DND-41 (cell line): Measurements from ENCODE around the gene NSF.
"Not testable (repeated sequence)": the region's sequence is repeated elsewhere in the genome, so short reads cannot be mapped to it uniquely, and the experiment has no call there.

Experiments used
- ATAC-seq: fragments of 200-7000 bp; cut with Tn5 transposase; 3 replicates; pipeline ENCODE4 v1.9.1; 2021; ENCODE audit warnings: low read depth; ENCODE audit not compliant: insufficient read depth
- DNase-seq: peaks from one replicate; pipeline ENCODE4 v3.0.0-alpha.2; 2020
- H2AFZ ChIP-seq: 2 replicates; pipeline ENCODE4 v1.6.0; 2012; ENCODE audit warnings: low read depth, low read length
- H3K27ac ChIP-seq: 2 replicates; pipeline ENCODE4 v1.5.1; 2012; ENCODE audit warnings: low read length, inconsistent platforms
- H3K27me3 ChIP-seq: fragments of 200-600 bp; sonication (generic); 2 replicates; pipeline ENCODE4 v1.6.0; 2012; ENCODE audit warnings: low read length, mild to moderate bottlenecking, inconsistent platforms; ENCODE audit not compliant: insufficient read depth, poor library complexity
- H3K36me3 ChIP-seq: 2 replicates; pipeline ENCODE4 v1.5.1; 2012; ENCODE audit warnings: low read length, inconsistent platforms; ENCODE audit not compliant: insufficient read depth
- H3K4me1 ChIP-seq: 2 replicates; pipeline ENCODE4 v1.5.1; 2012; ENCODE audit warnings: mild to moderate bottlenecking, low read length; ENCODE audit not compliant: insufficient read depth
- H3K4me2 ChIP-seq: 2 replicates; pipeline ENCODE4 v1.6.0; 2012; ENCODE audit warnings: mild to moderate bottlenecking, moderate library complexity, low read length, inconsistent platforms; ENCODE audit not compliant: insufficient read depth
- H3K4me3 ChIP-seq, 2 experiments: fragments of 200-600 bp in 1 of 2; shearing (Covaris generic) in 1 of 2; 2 replicates each; pipeline ENCODE4 v1.5.1; 2012 to 2016; ENCODE audit warnings: inconsistent platforms in 2 of 2, low read length in 2 of 2, mild to moderate bottlenecking in 2 of 2, low read depth in 1 of 2, moderate library complexity in 1 of 2
- H3K79me2 ChIP-seq: 2 replicates; pipeline ENCODE4 v1.6.0; 2012; ENCODE audit warnings: low read length, inconsistent platforms; ENCODE audit not compliant: insufficient read depth
- H3K9ac ChIP-seq: 2 replicates; pipeline ENCODE4 v1.6.0; 2012; ENCODE audit warnings: low read depth, mild to moderate bottlenecking, inconsistent platforms, low read length, moderate library complexity
- H3K9me3 ChIP-seq: 2 replicates; pipeline ENCODE4 v1.5.1; 2012; ENCODE audit warnings: low read length, moderate library complexity, mild to moderate bottlenecking, inconsistent platforms; ENCODE audit not compliant: insufficient read depth, severe bottlenecking
- H4K20me1 ChIP-seq: 2 replicates; pipeline ENCODE4 v1.6.0; 2012; ENCODE audit warnings: low read length; ENCODE audit not compliant: insufficient read depth

Gene NSF

DNA sequence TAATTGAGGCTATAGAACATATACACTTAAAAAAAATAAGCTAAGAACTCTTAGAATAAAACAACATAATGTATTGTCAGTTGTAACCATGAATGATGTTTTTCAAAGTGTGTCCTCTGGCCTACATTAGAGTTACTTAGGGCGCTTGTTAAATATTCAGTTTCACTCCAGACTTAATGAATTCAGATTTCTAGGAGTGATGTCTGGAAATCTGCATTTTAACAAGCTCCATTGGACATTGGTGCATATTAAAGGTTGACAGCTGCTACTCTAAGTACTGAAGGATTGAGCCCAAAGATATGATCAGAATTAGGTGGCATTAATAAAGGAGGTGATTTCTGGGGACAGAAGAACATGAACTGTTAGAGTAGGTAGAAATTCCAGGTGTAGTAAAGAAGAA lies 72.7 kb downstream of the NSF start:
- not testable (repeated sequence) for DNase-seq, H4K20me1 ChIP-seq, H3K4me3 ChIP-seq, H3K27ac ChIP-seq, H2AFZ ChIP-seq, H3K4me1 ChIP-seq, H3K36me3 ChIP-seq, H3K9ac ChIP-seq, H3K27me3 ChIP-seq, H3K79me2 ChIP-seq, H3K4me2 ChIP-seq, H3K9me3 ChIP-seq, ATAC-seq

DNA sequence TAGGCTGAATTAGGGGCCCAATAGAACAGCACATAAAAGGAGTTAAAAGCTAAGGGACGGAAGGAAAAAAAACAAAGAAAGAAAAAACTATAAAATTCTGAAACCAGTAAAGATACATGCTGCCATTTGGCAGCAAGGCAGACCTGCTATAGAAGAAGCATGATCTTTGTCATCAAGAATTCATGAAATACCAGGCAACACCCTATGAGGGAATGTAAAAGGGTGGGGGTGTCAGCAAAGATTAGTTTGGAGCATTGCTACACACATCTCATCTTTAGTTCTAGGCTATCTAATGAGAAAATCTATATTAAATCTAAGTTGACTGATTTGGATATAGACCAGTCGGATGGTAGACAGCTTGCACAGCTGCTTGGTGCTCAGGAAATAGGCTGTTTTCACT lies 73.1 kb downstream of the NSF start:
- H3K36me3 ChIP-seq, H3K4me2 ChIP-seq, H3K4me1 ChIP-seq, H3K9ac ChIP-seq, ATAC-seq, H3K79me2 ChIP-seq, H2AFZ ChIP-seq, DNase-seq, H3K9me3 ChIP-seq, H3K27me3 ChIP-seq, H3K4me3 ChIP-seq, H3K27ac ChIP-seq, H4K20me1 ChIP-seq: not testable (repeated sequence)

DNA sequence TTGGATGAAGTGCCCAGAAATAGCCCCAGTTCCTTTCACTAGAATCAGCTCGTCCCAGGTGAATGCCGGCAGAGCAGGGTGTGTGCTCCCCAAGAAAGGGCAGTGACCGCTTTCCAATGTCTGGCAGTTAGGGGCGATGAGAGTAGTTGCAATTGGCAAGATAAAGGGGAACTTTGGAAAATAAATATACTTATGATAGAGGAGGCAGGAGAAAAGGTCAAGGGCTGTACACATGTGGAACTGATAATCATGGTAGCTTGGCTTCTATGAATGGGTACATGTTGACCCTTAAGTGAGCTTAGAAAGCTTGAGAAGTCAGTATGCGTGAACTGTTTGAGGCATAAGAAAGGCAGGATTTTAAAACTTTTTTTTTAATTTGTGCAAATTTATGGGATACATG lies 75.5 kb downstream of the NSF start:
- H3K79me2 ChIP-seq, H3K4me2 ChIP-seq, H3K36me3 ChIP-seq, H3K4me1 ChIP-seq, H2AFZ ChIP-seq, H3K27ac ChIP-seq, H3K9me3 ChIP-seq, H4K20me1 ChIP-seq, H3K27me3 ChIP-seq, ATAC-seq, DNase-seq, H3K4me3 ChIP-seq, H3K9ac ChIP-seq: not testable (repeated sequence)

DNA sequence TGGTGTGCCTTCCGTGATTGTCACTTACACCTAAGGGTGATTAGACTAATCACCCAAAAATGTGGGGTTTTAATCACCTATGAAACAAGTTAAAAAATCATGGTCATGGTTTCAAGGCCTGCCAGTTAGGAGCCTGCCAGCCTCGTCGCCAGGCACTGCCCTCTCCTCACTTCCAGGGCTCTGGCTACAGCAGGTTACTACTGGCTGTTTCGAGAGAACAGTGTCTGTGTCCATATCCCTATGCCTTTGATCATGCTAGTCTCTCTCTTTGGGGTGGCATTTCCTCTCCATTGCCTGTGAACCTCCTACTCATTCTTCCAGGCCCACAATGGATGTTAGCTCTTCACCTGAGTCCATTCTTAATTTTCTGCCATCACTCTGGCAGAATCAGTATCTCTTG lies 80.3 kb downstream of the NSF start:
- not testable (repeated sequence) for H3K9ac ChIP-seq, ATAC-seq, H3K79me2 ChIP-seq, DNase-seq, H3K27ac ChIP-seq, H3K27me3 ChIP-seq, H3K4me2 ChIP-seq, H4K20me1 ChIP-seq, H3K36me3 ChIP-seq, H3K4me1 ChIP-seq, H3K4me3 ChIP-seq, H3K9me3 ChIP-seq, H2AFZ ChIP-seq

DNA sequence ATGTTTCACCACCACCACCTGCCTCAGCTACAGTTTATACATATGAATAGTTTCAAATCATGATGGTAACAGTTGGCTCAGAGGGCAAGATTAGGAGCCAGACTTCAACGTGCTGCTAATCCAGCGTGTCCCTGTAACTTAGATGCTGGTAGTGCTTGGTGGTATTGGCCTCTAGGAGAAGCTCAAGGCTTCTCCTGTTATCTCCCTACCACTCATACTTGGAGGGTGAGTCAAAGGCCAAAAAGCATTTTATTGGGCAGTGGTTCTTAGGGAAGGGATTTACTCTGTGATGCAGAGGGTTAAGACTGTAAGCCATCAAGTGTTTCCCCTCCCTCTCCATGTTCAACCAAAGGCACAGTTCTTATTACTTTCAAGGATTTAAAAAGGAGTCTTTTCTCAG lies 82.3 kb downstream of the NSF start:
- H3K9me3 ChIP-seq, H3K9ac ChIP-seq, H3K79me2 ChIP-seq, DNase-seq, H3K4me1 ChIP-seq, H3K27ac ChIP-seq, ATAC-seq, H2AFZ ChIP-seq, H4K20me1 ChIP-seq, H3K4me2 ChIP-seq, H3K4me3 ChIP-seq, H3K36me3 ChIP-seq, H3K27me3 ChIP-seq: not testable (repeated sequence)

DNA sequence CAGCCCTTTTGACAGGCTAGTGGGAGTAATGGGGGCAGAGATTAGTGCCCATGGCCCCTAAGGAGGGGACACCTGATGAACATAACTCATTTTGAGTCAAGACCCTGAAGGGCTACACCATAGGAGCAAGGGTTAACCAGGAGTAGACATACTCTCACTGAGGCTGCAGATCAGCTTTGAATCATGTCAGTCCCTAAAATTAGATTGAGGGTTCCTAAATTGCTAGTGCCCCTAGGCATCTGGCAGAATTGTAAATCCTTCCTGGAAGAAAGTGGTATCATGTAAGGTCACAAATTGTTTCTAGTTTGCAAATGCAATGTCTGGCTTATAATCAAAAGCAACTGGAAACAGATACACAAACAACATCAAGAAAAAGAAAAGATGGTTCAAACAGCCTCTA lies 87.3 kb downstream of the NSF start:
- not testable (repeated sequence) for H3K36me3 ChIP-seq, H4K20me1 ChIP-seq, H3K9me3 ChIP-seq, H3K4me2 ChIP-seq, ATAC-seq, H3K9ac ChIP-seq, DNase-seq, H3K79me2 ChIP-seq, H2AFZ ChIP-seq, H3K4me1 ChIP-seq, H3K27ac ChIP-seq, H3K4me3 ChIP-seq, H3K27me3 ChIP-seq

DNA sequence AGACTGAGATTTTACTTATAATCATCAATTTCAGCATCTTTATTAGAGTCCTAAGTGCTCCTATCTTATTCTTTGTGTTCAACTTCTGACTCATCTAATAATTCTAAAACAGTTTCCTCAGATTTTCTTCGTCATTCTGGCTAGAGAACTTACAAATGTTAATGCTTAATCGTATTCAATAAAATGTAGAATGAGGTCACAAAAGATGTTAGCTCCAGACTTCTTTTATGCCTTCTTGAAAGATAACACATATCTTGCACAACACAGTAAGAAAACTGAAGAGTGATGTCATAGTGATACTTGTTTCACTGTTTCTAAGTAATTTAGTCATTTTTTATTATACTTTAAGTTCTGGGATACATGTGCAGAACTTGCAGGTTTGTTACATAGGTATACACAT lies 93.2 kb downstream of the NSF start:
- not testable (repeated sequence) for H3K4me2 ChIP-seq

DNA sequence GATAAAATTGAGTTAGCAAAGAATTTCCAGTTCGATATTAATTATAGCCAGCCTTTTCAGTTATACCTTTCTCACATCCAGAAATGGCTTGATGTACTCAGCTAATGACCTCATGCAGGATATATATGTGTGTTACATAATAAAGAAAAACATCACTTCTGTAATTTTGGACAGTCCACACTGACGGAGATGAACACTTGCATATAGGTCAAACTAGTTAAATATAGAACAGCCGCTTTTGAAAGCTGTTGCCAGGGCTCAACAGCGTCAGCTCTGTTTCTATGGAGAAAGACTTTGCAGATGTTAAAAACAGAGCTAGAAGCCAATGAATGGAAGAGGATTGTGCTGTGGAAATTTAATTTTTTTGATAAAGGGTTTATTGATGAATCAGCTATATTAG lies 94.8 kb downstream of the NSF start:
- not testable (repeated sequence) for H3K79me2 ChIP-seq, H3K4me1 ChIP-seq, DNase-seq, H2AFZ ChIP-seq, H3K4me3 ChIP-seq, H3K9me3 ChIP-seq, H4K20me1 ChIP-seq, H3K27me3 ChIP-seq, H3K36me3 ChIP-seq, ATAC-seq, H3K9ac ChIP-seq, H3K27ac ChIP-seq, H3K4me2 ChIP-seq

More for the DNA sequence above, 93.2 kb downstream of the NSF start:
- H3K4me3 ChIP-seq, H3K4me1 ChIP-seq, H3K9me3 ChIP-seq, H3K9ac ChIP-seq, H3K79me2 ChIP-seq, ATAC-seq, H3K27ac ChIP-seq, H3K36me3 ChIP-seq, DNase-seq, H2AFZ ChIP-seq, H4K20me1 ChIP-seq, H3K27me3 ChIP-seq: not testable (repeated sequence)

DNA sequence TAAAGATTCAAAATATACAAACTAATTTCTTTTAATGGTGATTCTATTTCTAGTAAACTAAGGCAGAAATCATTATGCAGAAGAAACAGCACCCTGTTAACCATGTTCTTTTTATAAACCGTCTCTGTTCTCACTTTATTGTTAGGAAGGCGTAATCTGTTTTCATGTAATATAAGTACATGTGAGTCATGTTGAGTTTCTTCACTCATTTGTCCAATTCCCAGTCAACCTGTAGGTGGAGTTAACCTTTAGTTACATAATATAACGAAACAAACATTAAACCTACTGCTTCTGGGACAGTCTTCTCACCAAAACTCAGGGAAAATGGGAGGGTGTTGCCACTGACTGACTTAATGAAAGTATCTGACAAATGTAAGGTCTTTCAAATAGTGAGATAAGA lies 101.7 kb downstream of the NSF start:
- not testable (repeated sequence) for H2AFZ ChIP-seq, H3K9ac ChIP-seq, DNase-seq, H3K4me3 ChIP-seq, H3K27ac ChIP-seq, H3K4me2 ChIP-seq, H3K36me3 ChIP-seq, H3K79me2 ChIP-seq, H4K20me1 ChIP-seq, H3K9me3 ChIP-seq, H3K4me1 ChIP-seq, H3K27me3 ChIP-seq, ATAC-seq
